Activated CD4-positive, alpha-beta T cell treated with anti-CD3 and anti-CD28 coated beads, Interleukin-2, amount 50 U/mL, for 16 hours (primary cell): ENCODE results near the gene MAD1L1.
"Not testable (repeated sequence)": the region's sequence is repeated elsewhere in the genome, so short reads cannot be mapped to it uniquely, and the experiment has no call there.

Experiments
- DNase-seq: peaks from one replicate; pipeline ENCODE4 v3.0.0-alpha.2; 2020

Gene MAD1L1

GRCh38 chr7:1864161-1864940, 368.4 kb downstream of the MAD1L1 start:
- DNase-seq: no peak

DNA sequence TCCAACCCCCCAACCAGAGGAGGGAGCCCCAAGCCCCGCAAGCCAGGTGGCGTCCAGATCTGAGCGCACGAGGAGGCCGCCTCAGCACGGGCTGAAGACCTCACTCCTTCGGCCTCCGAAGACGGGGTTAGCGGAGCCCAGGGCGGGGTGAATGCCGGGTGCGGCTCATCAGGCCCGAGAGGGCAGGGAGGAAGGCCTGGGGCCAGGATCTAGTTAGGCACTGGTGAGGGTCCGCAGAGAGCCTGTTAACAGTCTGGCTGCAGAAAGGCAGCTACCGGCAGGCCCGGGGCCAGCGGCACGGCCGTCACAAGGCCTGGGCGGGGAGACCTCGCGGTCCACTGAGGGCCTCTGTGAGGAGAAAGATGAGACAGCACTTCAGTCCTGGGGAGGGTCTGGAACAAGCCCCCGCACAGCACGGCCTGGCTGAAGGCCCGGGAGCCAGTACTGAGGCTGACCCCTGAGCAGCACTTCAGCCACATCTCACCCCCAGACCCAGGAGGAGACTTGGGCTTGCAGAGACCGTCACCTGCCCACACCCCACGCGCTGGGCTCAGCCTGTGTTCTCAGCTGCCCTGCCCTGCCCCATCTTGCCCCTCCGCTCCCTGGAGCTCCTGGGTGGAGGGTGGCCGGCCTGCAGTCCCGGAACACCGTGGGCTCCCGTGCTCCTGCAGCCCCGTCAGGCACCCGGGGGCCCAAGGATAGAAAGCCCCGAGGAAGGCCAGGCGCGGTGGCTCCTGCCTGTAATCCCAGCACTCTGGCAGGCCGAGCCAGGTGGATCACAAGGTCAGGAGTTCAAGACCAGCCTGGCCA, 369.4 kb downstream of the MAD1L1 start:
- DNase-seq: no peak

DNA sequence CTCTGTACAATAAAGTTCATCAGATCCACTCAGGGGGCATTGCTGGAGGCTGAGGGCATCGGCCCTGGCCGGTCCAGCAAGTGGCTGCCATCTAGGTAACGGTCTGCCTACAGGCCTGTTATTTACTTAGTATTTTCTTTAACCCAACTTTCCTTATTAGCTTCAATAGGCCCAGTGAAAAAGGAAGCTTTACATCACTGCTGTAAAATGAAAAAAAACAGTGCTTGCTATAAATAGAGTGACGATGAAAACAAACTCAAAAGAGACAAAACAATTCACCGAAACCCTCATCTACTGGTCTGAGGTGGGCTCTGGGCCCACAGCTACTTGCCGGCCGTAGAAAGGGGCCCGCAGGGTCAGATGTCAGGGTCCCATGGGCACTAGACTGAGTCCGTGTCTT, 370.2 kb downstream of the MAD1L1 start:
- no peak for DNase-seq

GRCh38 chr7:1861799-1862458, 370.8 kb downstream of the MAD1L1 start:
- DNase-seq: no peak

GRCh38 chr7:1860881-1861798, 371.6 kb downstream of the MAD1L1 start:
- not testable (repeated sequence) for DNase-seq

- no peak for DNase-seq
These were observed 373.3 kb downstream of the MAD1L1 start for GRCh38 chr7:1859266-1860035.

GRCh38 chr7:1858435-1859265, 374.1 kb downstream of the MAD1L1 start:
- no peak for DNase-seq

DNA sequence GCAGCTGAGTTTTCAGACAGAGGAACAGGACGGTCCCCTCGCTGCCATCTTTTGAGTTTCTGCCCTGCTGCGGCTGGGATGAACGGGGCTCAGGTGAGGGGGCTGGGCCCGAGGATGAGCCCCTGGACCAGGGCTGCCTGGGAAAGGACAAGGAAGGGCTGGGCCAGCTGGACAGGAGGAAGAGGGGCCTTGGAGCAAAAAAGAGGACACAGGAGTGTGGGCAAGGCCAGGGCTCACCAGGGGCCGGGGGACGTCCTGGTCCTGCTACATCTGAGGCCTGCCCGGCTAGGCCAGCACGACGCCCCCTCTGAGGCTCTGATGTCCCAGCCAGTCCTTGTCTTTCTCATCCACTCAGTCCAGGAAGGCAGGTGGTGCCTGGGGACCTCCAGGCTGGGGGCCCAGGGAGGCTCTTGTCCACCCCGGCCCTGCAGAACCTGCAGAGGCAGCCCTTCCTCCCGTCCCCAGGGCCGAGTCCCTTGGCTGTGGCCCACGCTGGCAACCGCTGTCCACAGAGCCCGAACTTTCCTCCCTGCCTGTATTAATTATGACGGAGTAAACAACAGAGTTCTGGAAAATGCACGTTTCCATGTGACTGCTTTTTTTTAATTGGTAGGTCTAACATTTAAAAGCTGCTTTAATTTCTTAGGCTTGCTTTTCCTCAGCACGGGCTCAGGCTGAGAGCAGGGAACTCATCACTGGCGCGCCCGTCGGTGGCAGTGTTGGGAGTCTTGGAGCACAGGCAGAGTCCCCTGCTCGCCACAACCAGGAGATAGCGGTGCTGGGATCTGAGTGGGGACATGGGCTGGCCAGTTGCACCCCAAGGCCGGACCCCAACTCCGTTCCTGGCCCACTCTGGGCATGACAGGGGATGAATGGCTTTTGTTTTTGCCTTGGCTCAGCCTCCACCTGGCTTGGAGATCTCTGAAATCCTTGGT, 375.0 kb downstream of the MAD1L1 start:
- no peak for DNase-seq

DNA sequence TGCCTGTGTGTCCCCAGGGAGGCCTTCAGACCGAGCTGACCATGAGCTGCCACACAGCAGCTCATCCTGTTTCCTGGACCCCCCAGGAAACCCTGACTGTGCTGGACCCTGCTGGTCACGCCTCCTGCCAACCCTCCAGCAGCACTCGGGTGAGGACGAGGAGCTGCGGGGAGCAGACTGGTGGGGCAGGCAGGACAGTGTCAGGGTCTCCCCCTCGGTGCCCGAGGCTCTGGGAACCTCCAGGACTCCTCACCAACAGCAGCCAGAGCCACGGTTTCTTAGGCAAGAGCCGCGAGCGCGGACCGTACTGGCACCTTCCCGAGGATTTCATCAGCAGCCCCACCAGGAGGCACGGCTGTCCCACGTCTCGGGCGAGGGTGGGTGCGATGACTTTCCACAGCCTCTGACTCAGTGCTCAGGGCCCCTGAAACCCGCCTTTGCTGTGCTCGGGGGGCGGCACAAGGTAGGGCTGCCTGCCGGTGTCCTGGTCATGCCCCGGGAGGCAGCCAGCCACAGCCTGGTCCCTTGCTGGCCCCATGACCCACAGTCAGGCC, 375.8 kb downstream of the MAD1L1 start:
- DNase-seq: no peak

DNA sequence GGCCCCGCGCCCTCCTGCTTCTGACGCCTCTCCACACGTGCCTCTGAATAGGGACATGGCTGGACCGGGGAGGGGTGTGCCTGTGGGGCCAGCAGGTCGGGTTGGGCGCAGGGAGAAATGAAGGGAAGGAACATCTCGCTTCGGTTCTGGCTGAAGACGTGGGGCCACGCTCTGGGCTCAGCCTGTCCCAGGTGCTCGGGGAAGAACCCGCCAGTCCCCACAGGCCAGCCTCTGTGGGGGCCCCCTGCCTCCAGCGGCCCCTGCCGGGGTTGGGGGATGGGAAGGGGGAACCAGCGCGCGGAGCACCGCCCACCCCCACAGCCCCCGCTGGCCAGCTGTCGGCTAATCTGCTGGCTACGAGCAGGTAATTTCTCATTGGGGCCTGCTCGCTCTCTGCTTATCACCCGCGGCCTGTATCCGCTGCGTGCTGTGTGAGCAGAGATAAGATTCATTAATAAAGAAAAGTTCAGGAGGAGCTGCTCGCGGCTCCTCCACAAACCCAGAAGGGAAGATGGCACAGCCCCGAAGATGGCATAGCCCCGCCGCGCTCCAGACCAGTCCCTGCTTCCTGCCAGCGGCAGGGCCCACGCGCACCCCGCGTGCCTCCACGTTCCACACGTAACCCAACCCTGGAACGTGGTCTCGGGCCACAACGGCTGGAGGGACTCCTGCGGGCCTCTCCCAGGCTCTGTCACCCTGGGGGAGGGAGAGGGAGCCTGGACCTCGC, 376.4 kb downstream of the MAD1L1 start:
- DNase-seq: no peak

DNA sequence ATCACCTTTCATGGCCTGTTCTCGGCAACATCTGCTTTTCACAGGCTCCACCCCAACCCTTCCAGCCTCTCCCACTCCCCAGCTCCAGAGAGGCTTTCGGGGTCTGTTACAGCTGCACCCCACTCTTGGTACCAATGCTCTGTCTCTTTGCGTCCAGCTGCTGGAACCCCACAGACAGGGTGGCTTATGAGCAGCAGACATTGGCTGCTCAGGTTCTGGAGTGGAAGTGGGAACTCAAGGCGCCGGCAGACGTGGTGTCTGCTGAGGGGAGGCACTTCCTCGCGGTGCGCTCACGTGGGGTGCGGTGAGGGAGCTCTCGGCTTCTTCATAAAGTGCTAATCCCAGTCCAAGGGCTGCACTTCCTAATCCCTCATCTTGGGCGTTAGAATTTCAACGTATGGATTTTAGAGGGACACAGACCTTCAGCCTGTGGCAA, 377.0 kb downstream of the MAD1L1 start:
- DNase-seq: no peak

- DNase-seq: no peak
These were observed 377.6 kb downstream of the MAD1L1 start for GRCh38 chr7:1854866-1855724.

DNA sequence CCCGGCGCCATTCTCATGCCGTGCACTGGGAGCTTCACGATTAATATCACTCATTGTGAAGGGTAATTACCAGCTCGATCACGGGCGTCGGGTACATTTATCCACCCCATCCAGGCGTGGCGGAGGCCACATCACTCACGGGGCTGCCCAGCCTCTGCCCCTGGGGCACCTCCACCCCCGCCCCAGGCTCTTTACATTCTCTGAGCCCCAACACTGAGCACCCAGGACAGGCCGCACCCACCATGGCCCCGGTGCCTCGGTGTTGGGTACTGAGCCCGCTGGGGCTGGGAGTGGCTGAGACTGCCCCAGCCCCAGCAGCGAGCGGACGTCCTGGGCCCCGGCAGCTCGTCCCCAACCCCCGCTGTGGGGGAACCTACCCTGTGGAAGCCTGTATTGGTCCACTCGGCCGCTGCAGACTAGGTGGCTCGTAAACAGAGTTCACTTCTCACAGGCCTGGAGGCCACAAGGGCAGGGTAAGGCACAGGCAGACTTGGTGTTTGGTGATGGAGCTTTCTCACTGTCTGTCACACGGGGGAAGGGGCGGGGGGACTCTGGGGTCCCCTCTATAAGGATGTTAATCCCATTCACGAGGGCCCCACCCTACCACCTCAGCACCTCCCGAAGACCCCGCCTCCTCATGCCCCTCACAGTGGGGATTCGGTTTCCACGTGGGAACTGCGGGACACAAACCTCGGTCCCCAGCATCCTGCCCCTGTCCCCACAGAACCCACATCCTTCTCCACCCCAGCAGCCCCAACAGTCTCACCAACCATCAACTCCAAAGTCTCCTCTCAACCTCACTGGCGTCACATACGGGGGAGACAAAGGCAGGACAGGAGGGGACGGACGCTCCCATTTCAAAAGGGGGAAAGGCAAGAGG, 378.5 kb downstream of the MAD1L1 start:
- no peak for DNase-seq

DNA sequence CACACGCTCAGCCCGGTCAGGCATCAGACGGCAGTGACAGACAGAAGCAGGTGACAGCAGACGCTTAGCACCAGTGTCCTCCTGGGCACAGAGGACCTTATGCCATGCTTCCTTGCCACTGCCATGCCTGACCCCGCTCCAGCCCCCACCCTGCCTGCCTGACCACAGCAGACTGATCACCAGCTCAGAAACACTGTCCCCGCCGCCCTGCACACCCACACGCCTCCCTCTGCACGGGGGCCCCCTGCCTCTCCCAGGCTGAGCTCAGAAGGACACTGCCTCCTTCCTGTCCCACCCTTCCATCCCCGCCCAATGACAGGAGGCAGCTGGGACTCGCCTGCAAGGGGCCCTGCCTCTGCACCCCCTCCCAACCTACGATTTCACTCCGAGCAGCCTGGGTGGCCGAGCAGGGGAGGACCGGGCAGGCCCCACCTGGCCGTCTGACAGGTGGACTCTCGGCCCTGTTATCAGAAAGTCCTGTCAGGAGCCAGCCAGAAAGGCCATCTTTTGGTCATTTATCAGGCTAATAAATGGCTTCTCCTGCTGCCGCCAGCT, 379.2 kb downstream of the MAD1L1 start:
- no peak for DNase-seq

DNA sequence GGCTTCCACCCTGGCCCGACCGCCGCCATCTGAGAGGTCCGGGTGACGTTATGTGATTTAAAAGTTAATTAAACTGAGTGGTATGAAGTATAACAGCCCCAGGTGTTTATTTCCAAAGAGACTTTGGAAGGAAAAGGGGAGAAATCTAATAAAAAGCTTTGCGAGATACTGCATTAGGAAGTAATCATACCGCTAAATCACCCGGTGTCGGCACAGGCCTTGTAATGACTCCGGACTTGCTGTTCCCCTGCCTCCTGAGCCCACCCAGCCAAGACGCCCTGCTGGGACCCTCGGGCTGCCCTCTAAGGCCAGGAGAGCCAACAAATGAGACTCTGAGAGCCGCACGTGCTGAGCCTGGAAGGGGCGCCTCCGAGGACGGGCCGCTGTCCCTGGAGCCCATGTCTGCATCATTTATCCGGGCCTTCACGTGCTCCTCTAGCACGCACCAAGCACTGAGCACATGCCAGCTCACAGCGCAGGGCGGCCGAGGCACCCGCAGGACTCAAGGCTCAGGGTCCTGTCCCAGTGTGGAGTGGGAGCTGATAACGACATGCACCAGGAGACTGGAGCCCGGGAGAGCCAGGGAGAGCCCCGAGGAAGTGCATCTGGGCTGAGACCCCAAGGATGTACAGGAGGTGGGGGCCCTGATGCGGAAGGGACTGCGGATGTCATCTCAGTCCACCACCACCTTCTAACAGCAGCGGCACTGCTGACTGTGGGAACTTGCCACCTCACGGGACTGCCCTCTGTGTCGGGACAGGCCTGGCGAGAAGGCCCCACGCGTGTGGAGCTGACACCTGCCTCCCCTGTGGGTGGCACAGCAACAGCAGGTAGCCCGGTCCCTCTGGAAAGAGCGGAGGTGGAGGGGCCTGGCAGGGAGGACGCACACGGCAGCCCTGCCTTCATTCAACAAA, 380.0 kb downstream of the MAD1L1 start:
- DNase-seq: no peak
